ENCODE data around the gene ZBTB34.

The ZBTB34 gene

GRCh38 chr9:126877418-126877817 is 17.0 kb downstream of the ZBTB34 start:
- DNase-seq (ENCODE audit: low read depth): no peak

DNA sequence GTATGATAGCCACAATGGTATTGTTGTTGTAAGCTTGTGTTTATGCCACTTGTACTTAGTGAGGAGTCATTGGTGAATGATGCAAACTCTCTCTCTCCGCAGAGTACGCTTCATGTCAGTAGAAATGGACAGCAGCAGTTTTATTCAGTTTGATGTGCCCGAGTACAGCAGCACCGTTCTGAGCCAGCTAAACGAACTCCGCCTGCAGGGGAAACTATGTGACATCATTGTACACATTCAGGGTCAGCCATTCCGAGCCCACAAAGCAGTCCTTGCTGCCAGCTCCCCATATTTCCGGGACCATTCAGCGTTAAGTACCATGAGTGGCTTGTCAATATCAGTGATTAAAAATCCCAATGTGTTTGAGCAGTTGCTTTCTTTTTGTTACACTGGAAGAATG is 18.8 kb downstream of the ZBTB34 start:
- no peak for DNase-seq (ENCODE audit: low read depth)

GRCh38 chr9:126880226-126880946 is 19.9 kb downstream of the ZBTB34 start:
- DNase-seq (ENCODE audit: low read depth): no peak

DNA sequence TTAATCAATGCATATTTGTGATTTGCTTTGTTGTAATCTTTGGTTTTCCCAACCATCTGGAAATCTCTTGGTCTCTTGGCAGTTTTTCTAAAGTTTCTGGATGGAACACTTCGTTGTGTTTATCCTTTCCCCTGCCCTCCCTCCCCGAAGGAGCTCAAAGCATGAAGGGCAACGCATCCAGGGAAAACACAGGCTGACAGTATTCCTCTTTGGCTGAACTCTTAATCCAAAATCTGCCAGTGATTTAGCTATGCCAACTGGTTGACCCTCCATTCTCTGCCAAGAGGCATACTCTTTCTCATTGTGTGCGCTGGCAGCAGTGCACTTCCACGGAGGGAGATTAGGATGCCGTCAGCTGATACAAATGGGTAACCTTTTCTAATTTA is 20.5 kb downstream of the ZBTB34 start:
- DNase-seq (ENCODE audit: low read depth): no peak

- no peak for DNase-seq (ENCODE audit: low read depth)
These were observed 22.3 kb downstream of the ZBTB34 start for GRCh38 chr9:126882746-126883145.

DNA sequence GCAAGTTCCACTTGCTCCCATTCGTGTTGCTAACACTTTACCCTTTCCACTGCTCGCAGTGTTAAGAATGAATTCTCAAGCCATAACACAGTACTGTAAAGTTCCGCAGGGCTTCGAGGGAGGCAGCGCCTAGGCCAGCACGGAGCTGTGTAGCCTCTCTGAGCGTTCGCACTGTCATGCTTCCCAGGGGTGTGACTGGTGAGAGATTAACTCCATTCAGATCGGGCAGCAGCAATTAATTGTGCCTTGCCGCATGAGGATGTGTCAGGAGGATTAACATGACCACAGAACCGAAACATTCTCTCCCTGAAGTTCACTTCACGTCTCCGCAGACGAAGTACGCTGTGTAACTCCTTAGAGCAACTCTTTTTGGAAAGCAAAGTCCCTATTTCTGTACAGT is 23.2 kb downstream of the ZBTB34 start:
- DNase-seq (ENCODE audit: low read depth): no peak

GRCh38 chr9:126885131-126885641 is 24.7 kb downstream of the ZBTB34 start:
- no peak for DNase-seq (ENCODE audit: low read depth)

DNA sequence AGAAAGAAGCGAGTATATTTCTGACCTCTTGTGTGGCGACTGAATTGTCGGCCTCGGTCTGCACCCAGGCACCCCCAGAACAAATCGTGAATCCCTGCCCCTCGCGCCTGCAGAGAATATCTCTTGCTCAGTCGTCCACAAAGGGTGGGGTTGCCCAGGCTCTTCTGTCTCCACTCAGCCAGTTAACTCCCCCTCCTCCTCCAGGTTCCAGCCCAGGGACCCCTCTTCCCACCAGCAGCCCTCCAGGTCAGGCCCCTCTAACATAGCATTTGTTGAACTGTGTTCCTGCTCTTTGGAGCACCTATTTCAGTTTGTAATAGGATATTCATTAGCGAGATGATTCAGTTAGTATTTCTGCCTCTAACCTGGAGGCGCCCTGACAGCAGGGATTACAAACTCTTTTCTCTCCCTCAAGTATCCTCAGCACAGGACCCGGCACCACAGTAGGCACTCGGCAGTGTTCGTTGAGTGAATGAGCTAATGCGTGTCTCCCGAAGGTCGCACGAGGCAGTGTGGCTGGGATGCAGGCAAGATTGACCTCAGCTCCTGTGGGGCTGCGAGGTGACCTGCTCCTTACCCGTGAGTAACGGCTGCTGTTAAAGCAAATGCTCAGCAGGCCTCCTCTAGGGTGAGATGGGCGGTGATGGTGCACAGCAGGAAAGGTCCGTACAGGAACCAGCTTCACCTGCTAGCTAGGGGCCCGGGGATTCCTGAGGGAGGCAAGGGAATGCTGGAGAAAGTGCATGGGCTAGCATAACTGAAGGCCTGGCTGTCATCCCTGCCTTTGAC is 25.8 kb downstream of the ZBTB34 start:
- DNase-seq (ENCODE audit: low read depth): no peak

DNA sequence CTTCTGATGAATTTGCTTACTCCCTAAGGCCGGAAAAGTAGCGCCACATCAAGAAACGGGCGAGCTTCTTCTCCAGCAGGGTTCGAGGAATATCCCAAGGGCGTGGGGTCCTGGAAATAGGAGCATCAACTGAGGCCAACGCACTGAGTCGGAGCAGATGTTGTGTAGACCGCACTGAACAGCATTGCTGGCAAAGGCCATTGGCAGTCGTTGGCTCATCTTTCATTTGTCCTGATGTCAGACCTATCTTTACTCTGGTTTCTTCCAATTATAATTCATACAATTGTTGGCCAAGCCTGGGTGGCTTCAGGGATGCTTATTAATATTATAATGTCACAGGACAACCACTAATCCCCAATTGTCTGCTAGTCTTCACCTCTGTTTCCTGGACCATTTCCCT is 26.5 kb downstream of the ZBTB34 start:
- no peak for DNase-seq (ENCODE audit: low read depth)

DNA sequence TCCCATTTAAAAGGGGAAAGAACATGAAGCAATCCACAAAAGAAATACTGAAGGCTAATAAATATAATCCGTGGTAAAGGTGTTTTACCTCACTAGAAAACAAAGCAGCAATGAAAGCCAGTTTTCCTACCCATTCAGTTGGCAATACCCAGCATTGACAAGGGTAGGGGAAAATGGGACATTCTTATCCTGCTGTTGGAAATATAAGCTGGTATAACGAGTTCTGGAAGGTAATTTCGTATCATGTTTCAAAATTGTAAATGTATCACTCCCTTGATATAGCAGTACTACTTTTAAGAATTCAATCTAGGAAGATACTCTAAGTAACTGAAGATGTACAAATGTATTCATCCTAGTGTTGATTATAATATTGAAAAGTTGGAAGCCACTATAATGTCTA is 31.2 kb downstream of the ZBTB34 start:
- DNase-seq (ENCODE audit: low read depth): no peak

DNA sequence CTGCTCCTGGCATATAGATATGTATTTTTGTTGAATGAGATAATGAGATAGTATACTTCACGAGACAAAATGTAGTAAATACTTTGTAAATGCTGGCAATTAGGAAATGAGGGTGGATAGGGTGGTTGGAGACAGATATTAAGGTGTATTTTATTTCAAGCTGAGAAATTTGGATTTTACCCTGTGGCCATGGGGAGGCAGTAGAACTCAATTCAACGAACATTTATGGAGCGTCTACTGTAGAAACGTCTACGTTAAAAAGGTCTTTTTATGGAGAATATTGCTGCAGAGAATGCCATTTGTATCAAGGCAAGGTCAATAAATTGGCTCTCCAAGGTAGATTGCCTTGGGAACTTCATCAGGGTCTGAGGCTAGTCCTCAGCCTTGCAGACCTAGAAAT is 32.6 kb downstream of the ZBTB34 start:
- no peak for DNase-seq (ENCODE audit: low read depth)

DNA sequence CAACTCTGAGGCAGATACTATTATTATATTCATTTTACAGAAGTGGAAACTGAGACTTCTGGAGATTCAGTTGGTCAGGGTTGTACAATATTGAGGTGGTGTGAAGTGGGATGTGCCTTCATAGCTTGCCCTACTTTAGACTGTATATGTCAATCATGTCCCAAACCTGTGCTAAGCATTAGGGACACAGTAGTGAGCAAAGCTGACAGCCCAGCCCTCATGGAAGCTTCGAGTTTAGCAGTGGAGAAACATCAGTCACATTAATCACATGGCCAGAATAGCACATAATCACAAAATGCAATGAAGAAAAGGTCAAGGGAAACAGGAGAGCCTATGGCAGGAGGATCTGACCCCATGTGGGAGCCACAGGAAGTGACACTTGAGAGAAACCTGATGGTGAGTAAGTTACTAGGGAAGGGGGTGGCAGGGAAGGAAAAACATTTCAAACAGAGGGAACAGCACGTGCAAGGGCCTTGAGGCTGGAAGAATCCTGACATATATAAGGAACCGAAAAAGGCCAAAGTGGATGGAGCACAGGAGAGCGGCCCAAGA is 33.7 kb downstream of the ZBTB34 start:
- no peak for DNase-seq (ENCODE audit: low read depth)

- DNase-seq (ENCODE audit: low read depth): no peak
These were observed 41.8 kb downstream of the ZBTB34 start for GRCh38 chr9:126902210-126902609.

DNA sequence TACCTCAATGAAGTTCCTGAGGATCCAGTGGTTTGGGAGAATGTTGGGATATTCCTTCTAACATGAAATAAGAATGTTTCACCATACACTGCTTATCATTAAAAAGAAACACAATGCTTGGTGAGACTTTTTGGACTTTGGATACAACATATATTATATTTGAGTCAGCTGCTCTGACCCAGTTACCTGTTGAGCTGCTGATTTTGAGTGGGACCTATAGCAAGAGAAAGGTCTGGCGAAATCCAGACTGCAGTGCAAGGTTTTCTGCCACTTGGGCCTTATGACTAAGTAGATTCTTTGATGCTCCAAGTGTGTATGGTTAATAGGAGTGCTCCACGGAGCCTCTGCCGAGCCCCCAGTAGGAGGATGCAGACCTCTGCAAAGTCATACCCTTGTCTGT is 44.1 kb downstream of the ZBTB34 start:
- no peak for DNase-seq (ENCODE audit: low read depth)

- no peak for DNase-seq (ENCODE audit: low read depth)
These were observed 45.7 kb downstream of the ZBTB34 start for GRCh38 chr9:126906091-126906490.

DNA sequence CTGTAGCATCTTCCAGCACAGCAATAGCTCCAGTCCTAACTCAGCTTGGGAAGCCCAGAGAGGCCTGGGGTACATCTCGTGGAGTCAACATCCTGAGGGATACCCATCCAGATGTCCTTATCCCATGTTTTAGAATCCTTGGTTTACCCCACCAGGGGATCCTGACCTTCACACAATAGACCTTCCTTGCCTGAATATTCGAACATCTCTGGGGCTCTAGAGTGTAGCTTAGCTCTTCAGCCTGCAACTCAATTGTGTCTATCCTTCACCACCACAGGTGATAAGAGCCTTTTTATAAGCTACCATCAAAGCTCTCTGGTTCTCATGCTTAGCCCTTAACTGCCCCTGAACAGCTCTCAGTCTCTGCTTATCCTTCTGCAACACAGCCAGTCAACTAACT is 46.6 kb downstream of the ZBTB34 start:
- no peak for DNase-seq (ENCODE audit: low read depth)

- DNase-seq (ENCODE audit: low read depth): peak; percentile 87
These were observed 54.2 kb downstream of the ZBTB34 start, which contains the start of gene RALGPS1 for GRCh38 chr9:126914458-126915280. Gene RALGPS1, plus strand, starts transcription at chr9:126914782. Its CDS starts 47,508 bp downstream, at chr9:126962290.

GRCh38 chr9:126915281-126915816 is 54.9 kb downstream of the ZBTB34 start:
- peak; percentile 23 for DNase-seq (ENCODE audit: low read depth)

DNA sequence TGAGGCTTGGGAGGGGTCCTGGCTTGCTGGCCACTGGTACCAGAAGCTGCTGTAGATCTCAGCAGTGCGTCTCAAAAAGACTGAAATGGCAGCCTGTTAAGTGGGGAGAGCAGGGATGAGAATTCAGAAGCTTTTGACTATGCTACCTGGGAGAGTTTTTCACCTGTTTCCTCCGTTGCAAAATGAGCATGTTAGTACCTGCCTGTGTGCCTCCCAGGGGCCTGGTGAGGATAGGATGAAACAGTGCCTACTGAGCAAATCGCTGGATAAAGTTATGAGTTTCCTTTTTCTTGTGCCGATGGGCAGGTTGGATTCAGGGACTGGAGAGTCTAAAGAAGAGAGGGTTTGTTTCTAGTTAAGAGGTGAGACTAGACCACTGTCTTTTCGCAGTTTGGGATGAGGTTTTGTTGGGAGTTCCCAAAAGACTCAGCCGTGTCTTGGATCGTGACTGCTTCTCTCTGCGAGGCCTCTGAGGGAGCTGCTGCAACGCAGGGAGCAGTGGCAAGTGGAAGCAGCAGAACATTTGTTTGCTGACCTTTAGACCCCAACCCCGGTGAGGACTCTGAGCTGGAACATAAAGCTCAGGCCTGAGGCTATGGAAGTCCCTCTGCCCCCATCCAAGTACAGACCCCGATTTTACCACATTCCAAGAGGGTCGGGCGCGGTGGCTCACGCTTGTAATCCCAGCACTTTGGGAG is 55.6 kb downstream of the ZBTB34 start:
- no peak for DNase-seq (ENCODE audit: low read depth)

GRCh38 chr9:126916909-126917308 is 56.5 kb downstream of the ZBTB34 start:
- no peak for DNase-seq (ENCODE audit: low read depth)

DNA sequence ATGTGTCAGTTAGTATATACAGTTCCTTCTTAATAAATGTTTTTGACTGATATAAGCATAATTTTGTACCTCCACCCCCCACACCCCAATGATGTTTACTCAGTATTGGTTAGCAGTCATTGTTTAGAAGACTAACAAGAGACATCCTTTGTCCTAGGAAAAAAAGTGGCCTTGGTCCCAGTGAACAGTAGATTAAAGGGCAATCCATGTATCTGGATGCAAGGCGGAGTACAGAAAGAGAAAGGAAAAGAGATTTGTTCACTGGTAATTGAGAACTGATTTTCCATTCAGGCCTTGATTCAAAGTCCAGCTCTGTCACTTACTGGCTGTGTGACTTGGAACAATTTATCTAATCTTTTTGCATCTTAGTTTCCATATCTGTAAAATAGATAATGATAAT is 58.8 kb downstream of the ZBTB34 start:
- DNase-seq (ENCODE audit: low read depth): no peak

Measured in stimulated activated CD8-positive, alpha-beta memory T cell treated with anti-CD3 and anti-CD28 coated beads, Interleukin-12 subunit alpha, Interleukin-12 subunit beta, amount 100 ng/mL, for 4 hours (primary cell).